Posterior cingulate gyrus (tissue), 11 donors: ENCODE results near the gene OR10K1.

Source experiments
- DNase-seq, 10 donors: peaks; one replicate each; pipeline versions ENCODE4 v3.0.0 to v3.0.0-alpha.2; 2020 to 2021; ENCODE audit warnings: mixed read lengths in 3 of 10
- intact Hi-C: fragments of 100-400 bp; cut with DNase I; formaldehyde crosslinking; loops from one replicate; pipeline ENCODE4 v1.15.1; 2023

OR10K1 gene

GRCh38 chr1:158516966-158517365 lies 55.3 kb downstream of the OR10K1 start:
- intact Hi-C loops = no loop called here

More at GRCh38 chr1:158516966-158517365, 55.3 kb downstream of the OR10K1 start:
- no peak for DNase-seq
